Activated CD4-positive, alpha-beta T cell treated with anti-CD3 and anti-CD28 coated beads, Interleukin-2, amount 10 ng/mL, durations not matched to agents 7 days and 5 days (primary cell): ENCODE measurements around the gene MLF1. TPM values are rescaled to one million over a fixed set of nuclear protein-coding genes. Genes with fewer than 3 reads are reported as not detected.
"Not testable (repeated sequence)": the region's sequence is repeated elsewhere in the genome, so short reads cannot be mapped to it uniquely, and the experiment has no call there.

ENCODE experiments used
- CTCF ChIA-PET: fragments of 350-600 bp; sonication (Branson Sonifier 250); formaldehyde crosslinking; loops from one replicate; lab custom pipeline; 2021; ENCODE audit warnings: antibody characterized with exemption; lab: Charles Lee
- POLR2A ChIA-PET: fragments of 350-600 bp; sonication (Branson Sonifier 250); formaldehyde crosslinking; loops from one replicate; lab custom pipeline; 2021; ENCODE audit warnings: antibody characterized with exemption; lab: Charles Lee
- DNase-seq: peaks from one replicate; pipeline ENCODE4 v3.0.0-alpha.2; 2020
- H3K27ac Mint-ChIP-seq: one replicate; pipeline ENCODE4 v1.8.0; 2021; ENCODE audit warnings: mild to moderate bottlenecking, moderate library complexity, mixed read lengths
- H3K27me3 Mint-ChIP-seq: one replicate; pipeline ENCODE4 v1.8.0; 2021; ENCODE audit warnings: mixed read lengths
- H3K36me3 Mint-ChIP-seq: one replicate; pipeline ENCODE4 v1.8.0; 2021; ENCODE audit warnings: low read depth, mixed read lengths
- H3K4me1 Mint-ChIP-seq: one replicate; pipeline ENCODE4 v1.8.0; 2021; ENCODE audit warnings: mixed read lengths
- H3K4me3 Mint-ChIP-seq: one replicate; pipeline ENCODE4 v1.8.0; 2021; ENCODE audit warnings: mild to moderate bottlenecking, moderate library complexity, mixed read lengths
- H3K9me3 Mint-ChIP-seq: one replicate; pipeline ENCODE4 v1.8.0; 2021; ENCODE audit warnings: mixed read lengths
- total RNA-seq, 2 experiments: library from RNA; stranded (reverse); gene quantifications; one replicate each; pipeline ENCODE4 v1.2.3, GENCODE V29; 2021

The MLF1 gene, protein sequence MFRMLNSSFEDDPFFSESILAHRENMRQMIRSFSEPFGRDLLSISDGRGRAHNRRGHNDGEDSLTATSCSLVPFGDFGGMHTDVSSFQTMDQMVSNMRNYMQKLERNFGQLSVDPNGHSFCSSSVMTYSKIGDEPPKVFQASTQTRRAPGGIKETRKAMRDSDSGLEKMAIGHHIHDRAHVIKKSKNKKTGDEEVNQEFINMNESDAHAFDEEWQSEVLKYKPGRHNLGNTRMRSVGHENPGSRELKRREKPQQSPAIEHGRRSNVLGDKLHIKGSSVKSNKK
- under 1 TPM; 0.79 to 0.87 TPM for total RNA-seq

DNA sequence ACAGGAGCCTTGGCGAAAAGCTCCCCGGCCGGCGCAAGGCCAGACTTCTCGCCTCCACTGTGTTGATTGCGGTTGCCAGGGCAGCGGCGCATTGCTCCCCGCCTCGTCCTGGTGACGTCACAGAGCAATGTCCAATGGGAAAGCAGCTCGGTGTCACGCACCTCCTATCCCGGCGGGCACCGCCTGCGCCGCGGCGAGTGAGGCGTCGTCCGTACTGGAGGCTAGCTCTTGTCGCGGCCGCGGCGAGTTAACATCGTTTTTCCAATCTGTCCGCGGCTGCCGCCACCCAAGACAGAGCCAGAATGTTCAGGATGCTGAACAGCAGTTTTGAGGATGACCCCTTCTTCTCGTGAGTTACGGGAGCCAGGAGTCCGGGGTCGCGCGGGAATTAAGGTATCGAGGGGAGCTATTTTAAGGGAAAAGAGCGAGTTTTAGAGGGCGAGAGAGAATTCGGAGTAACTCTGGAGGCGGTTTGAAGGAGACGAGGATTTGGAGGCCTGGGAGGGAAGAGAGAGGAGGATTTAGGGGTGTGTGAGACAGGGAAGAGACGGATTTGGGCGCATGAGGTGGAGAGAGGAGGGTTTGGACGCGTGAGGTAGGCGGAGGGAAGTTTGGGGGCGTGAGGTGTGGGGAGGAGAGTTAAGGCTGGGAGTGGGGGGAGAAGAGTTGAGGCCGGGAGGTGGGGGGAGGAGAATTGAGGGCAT is at the start of gene MLF1:
Gene MLF1, plus strand, starts transcription at position 196 of the 704 bp plus-strand sequence. Its CDS starts 107 bp downstream, at position 303.
- CTCF ChIA-PET: interaction anchor here (1.1 to 1.6 kb wide), 4 partner anchors 9 to 89 kb away, joined by 3 read pairs; no protein-coding TSS in a partner anchor
- Mint-ChIP-seq H3K27ac (peak within 1 kb of the TSS; percentile 57), H3K27me3 (peaks cover 22% of the 10 kb centered on the region), H3K4me3 (peak within 1 kb of the TSS; percentile 75), H3K36me3 (no peaks in the 10 kb centered on the region), H3K4me1 (peaks cover 7% of the 10 kb centered on the region), H3K9me3 (no peaks in the 10 kb centered on the region)
- POLR2A ChIA-PET: no interaction called here
- DNase-seq: peak; percentile 90

DNA sequence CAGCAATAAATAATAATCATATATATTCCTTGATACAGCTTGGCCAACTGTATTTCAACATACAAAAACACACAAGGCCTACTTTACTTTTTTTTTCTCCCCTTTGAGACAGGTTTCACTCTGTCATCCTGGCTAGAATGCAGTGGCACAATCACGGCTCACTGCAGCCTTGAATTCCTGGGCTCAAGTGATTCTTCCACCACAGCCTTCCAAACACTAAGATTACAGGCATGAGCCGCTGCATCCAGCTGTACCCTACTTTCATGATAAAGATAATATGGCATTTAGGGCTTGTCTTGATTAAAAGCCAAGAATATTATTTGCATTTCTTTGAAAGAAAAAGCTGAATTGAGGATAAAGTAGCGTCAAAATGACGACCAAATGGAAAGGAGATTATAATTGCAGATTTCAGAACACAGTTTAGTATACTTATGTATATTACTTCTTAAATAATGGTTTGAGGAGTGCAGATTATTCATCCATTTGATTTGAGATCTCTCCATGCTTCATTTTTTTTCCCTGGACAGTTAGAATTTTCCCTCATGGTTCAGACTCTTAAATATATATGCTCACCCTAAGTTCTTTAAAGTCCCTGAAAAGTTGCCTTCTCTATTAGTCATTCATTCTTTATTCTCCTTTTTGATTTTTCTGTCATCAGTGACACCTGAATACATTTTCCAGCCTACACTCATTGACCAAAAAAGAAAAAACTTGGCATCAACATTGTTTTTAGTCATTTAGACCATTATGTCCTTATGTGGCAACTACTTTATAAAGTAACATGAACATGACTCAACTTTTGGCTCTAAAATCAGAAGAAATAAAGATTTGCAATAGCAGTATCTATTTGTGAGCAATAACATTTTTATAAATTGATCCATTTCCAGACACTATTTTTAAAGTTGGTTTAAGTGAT is 48.5 kb upstream of the MLF1 start:
- POLR2A ChIA-PET: no interaction called here
- Mint-ChIP-seq H3K27me3 (no peaks in the 10 kb centered on the region), H3K36me3 (no peaks in the 10 kb centered on the region), H3K9me3 (no peaks in the 10 kb centered on the region), H3K27ac (no peak overlapping the region), H3K4me3 (no peak overlapping the region), H3K4me1 (no peaks in the 10 kb centered on the region)
- CTCF ChIA-PET: no interaction called here
- no peak for DNase-seq

DNA sequence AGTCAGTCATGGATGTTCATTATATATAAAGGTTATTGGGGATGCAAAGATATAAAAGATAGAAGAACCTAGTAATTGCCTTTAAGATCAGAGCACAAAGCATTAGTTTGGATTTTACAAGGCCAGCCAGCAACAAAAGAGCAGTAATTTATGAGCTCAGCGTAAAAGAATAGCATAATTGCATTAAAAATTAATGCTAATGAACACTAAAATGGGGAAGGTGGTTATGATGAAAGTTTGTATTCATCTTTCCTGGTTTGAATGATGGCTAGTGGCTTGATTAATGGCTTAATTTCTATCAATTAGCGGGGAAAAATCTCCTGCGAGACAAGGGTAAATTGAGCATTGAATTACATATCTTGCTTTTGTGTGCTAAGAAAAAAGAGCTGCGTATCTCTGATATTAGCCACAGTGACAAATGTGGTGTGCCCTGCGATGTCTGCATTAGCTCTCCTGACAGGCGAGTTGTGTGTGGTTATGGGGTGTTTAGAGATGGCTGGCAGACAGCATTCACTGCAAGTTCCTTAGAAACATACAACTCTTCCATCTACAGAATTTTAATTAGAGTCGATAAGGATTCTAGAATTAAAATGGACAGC is 42.8 kb upstream of the MLF1 start:
- Mint-ChIP-seq H3K9me3 (no peaks in the 10 kb centered on the region), H3K27ac (no peak overlapping the region), H3K4me1 (no peaks in the 10 kb centered on the region), H3K36me3 (no peaks in the 10 kb centered on the region), H3K4me3 (no peak overlapping the region), H3K27me3 (no peaks in the 10 kb centered on the region)
- no peak for DNase-seq
- ChIA-PET POLR2A (no interaction called here), CTCF (no interaction called here)

DNA sequence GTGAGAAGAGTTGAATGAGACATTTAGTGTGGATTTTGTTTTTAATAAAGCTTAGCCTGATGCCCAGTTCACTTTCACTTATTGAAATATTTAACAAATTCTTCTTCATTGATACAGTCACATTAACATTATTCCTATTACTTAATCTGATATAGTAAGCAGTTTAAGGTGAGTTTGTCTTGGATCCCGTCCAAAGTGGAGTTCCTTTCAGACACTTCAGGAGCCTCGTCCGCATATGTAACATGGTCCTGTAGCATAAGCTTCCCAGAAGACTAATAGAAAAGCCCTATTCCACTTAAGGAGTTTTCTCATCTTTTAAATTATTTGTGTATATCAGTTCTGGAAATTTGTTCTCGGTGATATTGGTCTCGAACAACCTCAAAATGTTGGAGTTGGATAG is 39.7 kb upstream of the MLF1 start:
- CTCF ChIA-PET: no interaction called here

DNA sequence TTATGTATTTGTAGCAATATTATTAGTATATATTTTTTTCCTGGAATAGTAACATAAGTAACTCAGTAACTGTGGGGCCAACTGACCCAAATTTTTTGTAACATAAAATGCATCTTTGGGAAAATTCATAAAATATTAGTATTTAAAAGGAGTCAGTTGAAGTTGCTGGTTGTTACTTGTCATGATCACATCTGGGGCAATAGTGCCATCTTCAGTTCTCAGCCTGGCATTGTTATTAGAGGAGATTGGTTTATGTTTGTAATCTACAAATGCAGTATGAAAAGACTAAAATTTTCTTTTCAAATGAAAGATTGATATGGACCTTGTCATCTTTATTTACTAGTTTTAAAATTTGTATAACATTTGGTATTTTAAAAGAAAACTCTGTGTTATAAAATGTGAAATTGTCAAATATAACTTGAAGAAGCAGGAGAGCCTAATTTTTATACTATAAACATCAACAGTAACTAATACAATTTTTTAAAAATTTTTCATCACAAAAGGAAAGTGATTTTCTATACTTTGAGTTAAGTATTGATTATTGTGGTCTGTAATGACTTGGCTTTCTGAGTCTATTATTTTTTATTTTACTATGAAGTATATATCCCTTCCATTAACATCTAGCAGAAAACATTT is 38.8 kb upstream of the MLF1 start:
- ChIA-PET CTCF (no interaction called here), POLR2A (no interaction called here)
- Mint-ChIP-seq H3K27me3 (no peaks in the 10 kb centered on the region), H3K4me3 (no peak overlapping the region), H3K9me3 (no peaks in the 10 kb centered on the region), H3K4me1 (no peaks in the 10 kb centered on the region), H3K27ac (no peak overlapping the region), H3K36me3 (no peaks in the 10 kb centered on the region)
- peak; percentile 24 for DNase-seq

More for the DNA sequence above, 39.7 kb upstream of the MLF1 start:
- H3K27ac Mint-ChIP-seq: no peak overlapping the region
- POLR2A ChIA-PET: no interaction called here
- H3K36me3 Mint-ChIP-seq: no peaks in the 10 kb centered on the region
- no peaks in the 10 kb centered on the region for H3K27me3 Mint-ChIP-seq
- H3K9me3 Mint-ChIP-seq: no peaks in the 10 kb centered on the region
- no peak overlapping the region for H3K4me3 Mint-ChIP-seq
- no peak for DNase-seq
- no peaks in the 10 kb centered on the region for H3K4me1 Mint-ChIP-seq

DNA sequence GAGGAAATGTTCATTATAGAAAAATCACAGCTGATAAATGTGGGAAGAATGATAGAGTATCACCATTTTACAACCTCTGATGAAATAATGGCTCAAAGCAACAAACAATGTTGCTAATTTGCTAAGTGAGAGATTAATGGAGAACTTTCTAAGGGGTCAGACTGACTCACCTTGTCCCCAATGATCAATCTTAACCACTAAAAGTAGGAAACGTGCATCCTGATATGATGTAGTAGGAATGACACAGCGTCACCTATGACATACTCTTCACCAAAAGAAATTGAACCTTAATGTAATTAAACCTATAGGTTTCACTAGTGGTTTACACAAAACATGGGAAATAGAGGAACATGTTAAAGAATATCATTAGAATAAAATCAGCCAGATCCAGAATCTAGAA is 35.1 kb upstream of the MLF1 start:
- H3K9me3 Mint-ChIP-seq: no peaks in the 10 kb centered on the region
- H3K27me3 Mint-ChIP-seq: no peaks in the 10 kb centered on the region
- no peaks in the 10 kb centered on the region for H3K4me1 Mint-ChIP-seq
- ChIA-PET CTCF (no interaction called here), POLR2A (no interaction called here)
- no peak overlapping the region for H3K27ac Mint-ChIP-seq
- no peak for DNase-seq
- H3K4me3 Mint-ChIP-seq: no peak overlapping the region
- H3K36me3 Mint-ChIP-seq: no peaks in the 10 kb centered on the region

DNA sequence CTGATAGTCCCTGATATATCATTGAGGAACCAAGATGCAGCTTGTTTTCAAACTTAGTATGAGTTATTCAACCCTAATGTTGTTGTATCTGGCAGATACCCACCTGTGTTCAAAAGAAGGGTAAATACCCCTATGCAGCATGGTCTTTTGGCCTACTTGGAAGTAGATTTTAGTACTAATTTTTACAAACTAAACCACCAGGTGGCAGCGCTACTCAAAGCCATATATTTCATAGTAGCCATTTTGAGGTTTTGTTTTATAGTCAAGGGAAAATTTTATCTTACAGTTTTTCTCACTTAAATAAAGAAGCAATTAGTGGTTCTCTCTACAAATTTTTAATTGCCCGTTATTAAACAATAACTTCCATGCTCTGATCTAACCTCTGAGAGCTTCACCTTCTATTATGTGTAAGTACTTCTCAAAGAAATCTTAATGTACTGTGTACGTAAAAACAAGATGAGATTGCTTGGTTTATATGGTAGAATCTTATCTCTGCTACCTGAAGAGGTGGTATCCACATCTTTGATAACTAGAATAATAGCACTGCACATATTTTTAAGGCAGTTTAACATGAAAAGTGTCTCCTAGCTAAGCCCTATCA is 31.5 kb upstream of the MLF1 start:
- Mint-ChIP-seq H3K9me3 (no peaks in the 10 kb centered on the region), H3K36me3 (peaks cover 3% of the 10 kb centered on the region), H3K4me1 (no peaks in the 10 kb centered on the region), H3K4me3 (no peak overlapping the region), H3K27me3 (no peaks in the 10 kb centered on the region), H3K27ac (no peak overlapping the region)
- DNase-seq: peak; percentile 57
- CTCF ChIA-PET: interaction anchor here (1.2 kb wide), 1 partner anchor 46 kb away, joined by 3 read pairs; no protein-coding TSS in a partner anchor
- POLR2A ChIA-PET: no interaction called here

DNA sequence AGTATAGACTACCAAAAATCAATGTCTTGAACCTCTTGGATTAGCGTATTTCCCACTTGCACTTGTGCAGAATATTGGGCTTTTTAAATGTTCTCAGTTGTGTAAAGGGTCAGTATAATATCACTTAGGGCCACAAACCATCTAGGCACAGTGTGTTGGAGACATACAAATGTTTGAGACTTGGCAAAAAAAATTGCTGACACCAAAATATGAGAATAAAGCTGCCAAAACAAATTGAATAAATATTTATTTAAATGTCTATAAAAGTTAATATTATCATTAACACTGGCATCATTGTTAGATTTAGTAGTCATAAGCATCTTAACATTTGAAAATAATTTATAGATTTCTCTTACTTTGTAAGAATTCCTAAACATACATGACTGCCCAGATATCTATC is 30.9 kb upstream of the MLF1 start:
- Mint-ChIP-seq H3K36me3 (peaks cover 3% of the 10 kb centered on the region), H3K27me3 (no peaks in the 10 kb centered on the region), H3K9me3 (no peaks in the 10 kb centered on the region), H3K27ac (no peak overlapping the region), H3K4me3 (no peak overlapping the region), H3K4me1 (no peaks in the 10 kb centered on the region)
- DNase-seq: no peak
- ChIA-PET CTCF (interaction anchor here (1.2 kb wide), 1 partner anchor 45 kb away, joined by 3 read pairs; no protein-coding TSS in a partner anchor), POLR2A (no interaction called here)

DNA sequence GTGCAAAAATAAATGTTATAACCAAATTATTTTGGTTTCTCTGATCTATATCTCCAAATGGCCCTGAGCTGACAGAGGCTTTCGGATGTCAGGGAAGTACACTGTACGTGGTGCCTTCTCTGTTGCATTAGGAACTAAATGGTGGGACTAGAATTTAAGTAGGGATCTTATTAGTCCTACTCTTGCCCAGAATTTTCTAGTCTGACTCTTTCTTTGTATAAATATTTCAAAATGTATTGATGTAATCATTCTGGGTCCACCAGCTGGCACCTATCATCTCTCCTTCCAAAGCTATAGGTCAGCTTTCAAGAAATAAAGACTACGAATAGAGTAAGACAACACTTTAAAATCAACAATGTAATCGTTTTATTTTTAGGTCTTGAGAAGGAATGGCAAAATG is 22.3 kb upstream of the MLF1 start:
- Mint-ChIP-seq H3K36me3 (peaks cover 3% of the 10 kb centered on the region), H3K9me3 (peaks cover 2% of the 10 kb centered on the region)

DNA sequence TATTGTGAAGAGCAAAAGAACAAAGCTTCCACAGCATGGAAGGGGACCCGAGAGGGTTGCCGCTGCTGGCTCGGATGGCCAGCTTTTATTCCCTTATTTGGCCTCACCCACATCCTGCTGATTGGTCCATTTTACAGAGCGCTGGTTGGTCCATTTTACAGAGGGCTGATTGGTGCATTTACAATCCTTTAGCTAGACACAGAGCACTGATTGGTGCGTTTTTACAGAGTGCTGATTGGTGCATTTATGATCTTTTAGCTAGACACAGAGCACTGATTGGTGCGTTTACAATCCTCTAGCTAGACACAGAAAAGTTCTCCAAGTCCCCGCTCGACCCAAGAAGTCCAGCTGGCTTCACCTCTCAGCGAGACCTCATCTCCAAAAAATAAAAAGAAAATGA is 21.1 kb upstream of the MLF1 start:
- H3K36me3 Mint-ChIP-seq, H3K27ac Mint-ChIP-seq, DNase-seq, H3K4me1 Mint-ChIP-seq, H3K4me3 Mint-ChIP-seq, POLR2A ChIA-PET, H3K9me3 Mint-ChIP-seq, H3K27me3 Mint-ChIP-seq, CTCF ChIA-PET: not testable (repeated sequence)

More for the DNA sequence above, 22.3 kb upstream of the MLF1 start:
- Mint-ChIP-seq H3K4me3 (no peak overlapping the region), H3K4me1 (no peaks in the 10 kb centered on the region), H3K27me3 (no peaks in the 10 kb centered on the region), H3K27ac (no peak overlapping the region)
- CTCF ChIA-PET: no interaction called here
- POLR2A ChIA-PET: no interaction called here
- no peak for DNase-seq

DNA sequence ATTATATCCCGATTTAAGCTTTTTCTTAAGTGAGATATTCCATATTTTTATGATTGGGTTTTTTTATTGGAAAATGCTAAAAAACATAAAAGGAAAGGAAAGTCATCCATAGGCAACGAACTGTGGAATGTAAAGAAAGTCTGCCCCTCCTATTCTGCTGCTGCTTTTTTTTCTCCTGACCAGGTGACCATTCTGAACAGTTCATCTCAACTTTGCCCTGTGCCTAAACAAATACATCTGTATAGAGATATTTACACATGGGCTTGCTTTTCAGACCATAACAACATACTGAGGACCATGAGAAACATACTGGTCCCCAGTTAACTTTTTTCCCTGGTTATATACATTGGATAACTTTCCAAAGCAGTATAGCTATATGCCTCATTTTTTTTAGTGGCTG is 18.9 kb upstream of the MLF1 start:
- POLR2A ChIA-PET: no interaction called here
- Mint-ChIP-seq H3K9me3 (peaks cover 2% of the 10 kb centered on the region), H3K4me1 (no peaks in the 10 kb centered on the region), H3K27me3 (no peaks in the 10 kb centered on the region), H3K4me3 (no peak overlapping the region), H3K36me3 (no peaks in the 10 kb centered on the region), H3K27ac (no peak overlapping the region)
- DNase-seq: no peak
- CTCF ChIA-PET: no interaction called here

DNA sequence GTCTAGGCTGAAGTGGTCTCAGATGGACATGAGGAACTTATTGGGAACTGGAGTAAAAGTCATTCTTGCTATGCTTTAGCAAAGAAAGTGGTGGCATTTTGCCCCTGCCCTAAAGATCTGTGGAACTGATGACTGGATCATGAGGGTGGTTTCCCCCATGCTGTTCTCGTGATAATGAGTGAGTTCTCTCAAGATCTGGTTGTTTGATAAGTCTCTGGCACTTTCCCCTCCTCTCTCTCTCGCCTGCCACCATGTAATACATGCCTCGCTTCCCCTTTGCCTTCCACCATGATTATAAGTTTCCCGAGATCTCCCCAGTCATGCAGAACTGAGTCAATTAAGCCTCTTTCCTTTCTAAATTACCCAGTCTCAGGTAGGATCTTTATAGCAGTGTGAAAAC is 11.5 kb upstream of the MLF1 start:
- peaks cover 2% of the 10 kb centered on the region for H3K9me3 Mint-ChIP-seq
- H3K4me3 Mint-ChIP-seq: no peak overlapping the region
- peaks cover 2% of the 10 kb centered on the region for H3K27me3 Mint-ChIP-seq
- no peaks in the 10 kb centered on the region for H3K36me3 Mint-ChIP-seq
- H3K27ac Mint-ChIP-seq: no peak overlapping the region
- DNase-seq: no peak
- CTCF ChIA-PET: no interaction called here
- POLR2A ChIA-PET: no interaction called here
- no peaks in the 10 kb centered on the region for H3K4me1 Mint-ChIP-seq
